Fibroblast of lung (primary cell): ENCODE results near the gene UAP1L1. TPM values are rescaled to one million over a fixed set of nuclear protein-coding genes. Genes with fewer than 3 reads are reported as not detected.

Experiments
- DNase-seq, 2 donors: peaks; one replicate each; pipeline versions ENCODE4 v3.0.0 to v3.0.0-alpha.2; 2010; ENCODE audit warnings: low read depth in 2 of 2
- H2AFZ ChIP-seq: 2 replicates; pipeline ENCODE4 v1.5.1; 2012; ENCODE audit warnings: low read length, control low read depth, inconsistent platforms
- H3K27ac ChIP-seq: 2 replicates; pipeline ENCODE4 v1.5.1; 2011; ENCODE audit warnings: low read length, control low read depth; ENCODE audit not compliant: insufficient read depth
- H3K27me3 ChIP-seq: 2 replicates; pipeline ENCODE4 v1.5.1; 2011; ENCODE audit warnings: mild to moderate bottlenecking, low read length; ENCODE audit not compliant: control insufficient read depth, insufficient read depth
- H3K36me3 ChIP-seq: 2 replicates; pipeline ENCODE4 v1.5.1; 2011; ENCODE audit warnings: low read length; ENCODE audit not compliant: control insufficient read depth, insufficient read depth
- H3K4me1 ChIP-seq: 2 replicates; pipeline ENCODE4 v1.5.1; 2011; ENCODE audit warnings: low read length; ENCODE audit not compliant: control insufficient read depth, insufficient read depth; ENCODE audit errors: extremely low read depth
- H3K4me2 ChIP-seq: 2 replicates; pipeline ENCODE4 v1.5.1; 2011; ENCODE audit warnings: low read length, control low read depth; ENCODE audit not compliant: insufficient read depth; ENCODE audit errors: extremely low read depth
- H3K4me3 ChIP-seq, 4 experiments: fragments of 200-600 bp in 1 of 4; sonication (generic) in 1 of 4; replicated peaks in 1 of 4; 2 replicates each; pipeline ENCODE4 v1.5.1; 2011 to 2016; ENCODE audit warnings: low read length in 4 of 4, low read depth in 3 of 4, mild to moderate bottlenecking in 3 of 4, control low read depth in 2 of 4, inconsistent platforms in 1 of 4, mixed read lengths in 1 of 4; ENCODE audit not compliant: insufficient read depth in 1 of 4; ENCODE audit errors: control extremely low read depth in 1 of 4
- H3K79me2 ChIP-seq: 2 replicates; pipeline ENCODE4 v1.5.1; 2012; ENCODE audit warnings: mild to moderate bottlenecking, low read length, inconsistent platforms; ENCODE audit not compliant: control insufficient read depth, insufficient read depth
- H3K9ac ChIP-seq: 2 replicates; pipeline ENCODE4 v1.5.1; 2011; ENCODE audit warnings: mild to moderate bottlenecking, low read length, control low read depth; ENCODE audit not compliant: insufficient read depth
- H3K9me3 ChIP-seq: 2 replicates; pipeline ENCODE4 v1.5.1; 2012; ENCODE audit warnings: low read depth, low read length; ENCODE audit not compliant: control insufficient read depth, insufficient read depth
- H4K20me1 ChIP-seq: 2 replicates; pipeline ENCODE4 v1.5.1; 2011; ENCODE audit warnings: low read length; ENCODE audit not compliant: control insufficient read depth, insufficient read depth; ENCODE audit errors: extremely low read depth
- EZH2 ChIP-seq: IDR thresholded peaks from 2 replicates; pipeline ENCODE4 v1.5.1; 2012; ENCODE audit warnings: low read length, control low read depth, mild to moderate bottlenecking; ENCODE audit errors: missing control alignments
- polyA plus RNA-seq, 2 donors: library from polyadenylated mRNA; depleted of rRNA in 1 of 2; stranded (reverse) in 1 of 2; unstranded in 1 of 2; fragments of >200 nt; gene quantifications; 2 replicates each; pipeline ENCODE4 v1.2.1, GENCODE V29; 2011 to 2012; ENCODE audit warnings: missing spikeins in 1 of 2
- total RNA-seq: library from RNA; depleted of rRNA; stranded (reverse); fragments of >200 nt; gene quantifications from 2 replicates; pipeline ENCODE4 v1.2.1, GENCODE V29; 2014
- TF ChIP-seq, protein P1 (sequence below), 2 donors: IDR thresholded peaks in 1 of 2; conservative IDR thresholded peaks in 1 of 2; 1 replicate in 1 of 2; 2 replicates in 1 of 2; pipeline ENCODE4 v1.5.1; 2011 to 2012; ENCODE audit warnings: low read length in 2 of 2, control low read depth in 1 of 2, inconsistent platforms in 1 of 2, low read depth in 1 of 2, mild to moderate bottlenecking in 1 of 2

UAP1L1 gene
- total and polyA plus RNA-seq, 2 donors (not counting 1 experiment from before 2014, with no cell fraction given) = 16.4 to 21.1 TPM

DNA sequence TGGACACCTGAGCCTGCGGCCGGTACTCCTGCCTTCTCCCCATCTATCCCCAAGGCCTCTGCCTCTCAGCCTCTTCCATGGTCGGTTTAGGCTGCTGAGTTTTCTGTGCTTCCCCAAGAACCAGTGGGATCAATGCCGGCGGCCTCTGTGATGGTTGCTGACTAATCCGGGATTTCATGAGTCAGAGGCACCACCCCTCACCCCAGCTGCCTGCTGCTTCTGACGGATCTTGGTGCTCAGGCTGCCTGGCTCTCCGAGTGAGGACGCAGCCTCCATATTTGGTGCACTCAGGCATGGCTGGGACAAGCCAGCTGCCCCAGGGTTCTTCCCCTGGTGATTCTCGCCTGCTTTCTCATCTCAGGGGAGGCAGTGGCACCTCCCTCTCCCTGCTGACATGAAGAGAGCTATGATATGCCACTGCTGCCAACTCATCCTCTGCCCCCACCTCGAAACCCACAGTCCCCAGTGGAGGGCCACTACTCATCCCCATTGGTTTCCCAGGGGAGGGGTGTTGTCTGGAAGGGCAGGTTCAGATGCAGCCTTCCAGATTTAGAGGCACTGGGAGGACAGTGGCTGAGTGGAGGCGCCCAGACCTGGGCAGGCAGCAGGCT lies 6.2 kb downstream of the UAP1L1 start:
- no peak for TF ChIP-seq EZH2
- TF ChIP-seq, protein P1, sequence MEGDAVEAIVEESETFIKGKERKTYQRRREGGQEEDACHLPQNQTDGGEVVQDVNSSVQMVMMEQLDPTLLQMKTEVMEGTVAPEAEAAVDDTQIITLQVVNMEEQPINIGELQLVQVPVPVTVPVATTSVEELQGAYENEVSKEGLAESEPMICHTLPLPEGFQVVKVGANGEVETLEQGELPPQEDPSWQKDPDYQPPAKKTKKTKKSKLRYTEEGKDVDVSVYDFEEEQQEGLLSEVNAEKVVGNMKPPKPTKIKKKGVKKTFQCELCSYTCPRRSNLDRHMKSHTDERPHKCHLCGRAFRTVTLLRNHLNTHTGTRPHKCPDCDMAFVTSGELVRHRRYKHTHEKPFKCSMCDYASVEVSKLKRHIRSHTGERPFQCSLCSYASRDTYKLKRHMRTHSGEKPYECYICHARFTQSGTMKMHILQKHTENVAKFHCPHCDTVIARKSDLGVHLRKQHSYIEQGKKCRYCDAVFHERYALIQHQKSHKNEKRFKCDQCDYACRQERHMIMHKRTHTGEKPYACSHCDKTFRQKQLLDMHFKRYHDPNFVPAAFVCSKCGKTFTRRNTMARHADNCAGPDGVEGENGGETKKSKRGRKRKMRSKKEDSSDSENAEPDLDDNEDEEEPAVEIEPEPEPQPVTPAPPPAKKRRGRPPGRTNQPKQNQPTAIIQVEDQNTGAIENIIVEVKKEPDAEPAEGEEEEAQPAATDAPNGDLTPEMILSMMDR (conservative IDR thresholded peaks at IDR 0.05 in 1 of 2, IDR thresholded peaks at IDR 0.05 in 1 of 2; ENCODE audit: low read depth in 1 of 2, low read length in 2 of 2) = no peak
- H3K9me3 ChIP-seq = no peaks in the 10 kb centered on the region
- H3K36me3 ChIP-seq = peaks cover 37% of the 10 kb centered on the region
- peak overlapping the region in 1 of 4 experiments; percentile 9 for H3K4me3 ChIP-seq
- H3K4me2 ChIP-seq = peak overlapping the region; percentile 38
- H3K27ac ChIP-seq = peak overlapping the region; percentile 81
- H3K4me1 ChIP-seq = peaks cover 29% of the 10 kb centered on the region
- H2AFZ ChIP-seq = no peak overlapping the region
- H3K27me3 ChIP-seq = no peaks in the 10 kb centered on the region
- H3K9ac ChIP-seq = no peak overlapping the region
- no peaks in the 10 kb centered on the region for H4K20me1 ChIP-seq
- peaks cover 16% of the 10 kb centered on the region for H3K79me2 ChIP-seq
- DNase-seq = peak; percentile 95 to 97

DNA sequence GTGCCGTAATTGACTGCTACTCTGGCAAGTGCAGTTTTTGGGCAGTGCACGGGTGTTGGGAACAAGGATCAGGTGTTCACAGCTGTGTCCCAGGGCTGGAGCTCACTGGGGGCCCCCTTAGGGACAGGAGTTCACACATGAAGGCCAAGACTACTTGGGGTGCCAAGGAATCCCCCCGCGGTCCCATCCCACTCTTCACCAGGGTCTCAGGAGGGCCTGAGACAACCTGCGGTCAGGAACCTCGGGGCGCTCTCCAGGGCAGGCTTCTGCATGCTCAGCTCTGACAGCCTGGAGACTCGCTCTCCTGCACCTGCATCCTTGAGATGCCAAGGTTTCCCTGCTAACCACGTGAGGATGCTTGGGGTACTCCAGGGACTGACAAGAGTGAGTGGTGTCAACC lies 7.2 kb downstream of the UAP1L1 start:
- Histone ChIP-seq H3K4me2 (no peak overlapping the region), H3K36me3 (peaks cover 28% of the 10 kb centered on the region), H3K27ac (no peak overlapping the region), H4K20me1 (no peaks in the 10 kb centered on the region), H2AFZ (no peak overlapping the region), H3K27me3 (no peaks in the 10 kb centered on the region), H3K4me1 (peaks cover 28% of the 10 kb centered on the region), H3K4me3 (no peak overlapping the region), H3K79me2 (peaks cover 6% of the 10 kb centered on the region), H3K9me3 (no peaks in the 10 kb centered on the region), H3K9ac (no peak overlapping the region)
- TF ChIP-seq EZH2 = no peak
- TF ChIP-seq, protein P1 (conservative IDR thresholded peaks at IDR 0.05 in 1 of 2, IDR thresholded peaks at IDR 0.05 in 1 of 2; ENCODE audit: low read depth in 1 of 2, low read length in 2 of 2) = no peak
- DNase-seq = no peak

DNA sequence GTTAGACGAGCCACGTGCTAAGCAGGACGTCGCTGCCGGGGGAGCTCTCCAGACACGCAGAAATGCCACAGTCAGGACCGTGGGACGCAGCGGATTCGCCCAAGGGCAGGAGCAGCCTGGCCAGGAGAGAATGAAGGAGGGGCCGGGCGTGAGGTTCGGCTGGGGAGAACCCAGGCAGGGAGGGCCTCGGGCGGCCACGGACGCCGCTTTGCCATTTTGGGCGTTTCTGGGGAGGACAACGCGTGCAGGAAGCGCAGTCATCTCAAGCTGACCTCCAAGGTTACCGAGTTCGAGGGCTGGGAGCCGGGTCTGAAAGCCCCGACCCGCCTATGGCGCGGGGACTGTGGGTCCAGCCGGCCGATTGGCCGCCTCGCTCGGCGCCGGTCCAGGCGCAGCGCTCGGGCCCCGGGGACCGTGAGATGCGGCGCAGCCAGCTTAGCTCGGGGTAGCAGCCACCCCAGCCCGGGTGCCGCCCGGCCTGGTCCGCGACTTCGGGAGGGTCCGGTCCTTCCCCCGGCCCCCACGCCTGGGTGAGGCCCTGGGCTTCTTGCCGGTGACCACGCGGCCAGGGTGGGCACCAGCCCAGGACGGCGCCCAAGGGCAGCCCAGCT lies 8.7 kb downstream of the UAP1L1 start:
- peak overlapping the region; percentile 86 for H3K27ac ChIP-seq
- no peak overlapping the region for H2AFZ ChIP-seq
- H3K9me3 ChIP-seq = no peaks in the 10 kb centered on the region
- H3K4me3 ChIP-seq = peak overlapping the region; percentile 43 to 89 (median 80)
- H3K4me2 ChIP-seq = peak overlapping the region; percentile 26
- H4K20me1 ChIP-seq = no peaks in the 10 kb centered on the region
- peak; percentile 34 to 38 for DNase-seq
- H3K27me3 ChIP-seq = no peaks in the 10 kb centered on the region
- H3K36me3 ChIP-seq = peaks cover 15% of the 10 kb centered on the region
- H3K9ac ChIP-seq = peak overlapping the region; percentile 83
- no peaks in the 10 kb centered on the region for H3K79me2 ChIP-seq
- no peak for TF ChIP-seq EZH2
- TF ChIP-seq, protein P1 (conservative IDR thresholded peaks at IDR 0.05 in 1 of 2, IDR thresholded peaks at IDR 0.05 in 1 of 2; ENCODE audit: low read depth in 1 of 2, low read length in 2 of 2) = no peak
- H3K4me1 ChIP-seq = peaks cover 28% of the 10 kb centered on the region
